GM18508 (cell line): Measurements from ENCODE around the gene NPFFR1.
"Not testable (repeated sequence)": the region's sequence is repeated elsewhere in the genome, so short reads cannot be mapped to it uniquely, and the experiment has no call there.

Source experiments
- ATAC-seq: cut with Tn5 transposase; IDR thresholded peaks from one replicate; pipeline ENCODE4 v1.9.1; 2021; ENCODE audit warnings: moderate number of reproducible peaks; ENCODE audit not compliant: insufficient read depth, unreplicated experiment

Gene NPFFR1

GRCh38 chr10:70260259-70260658, 23.5 kb downstream of the NPFFR1 start:
- ATAC-seq: no peak

- no peak for ATAC-seq
Observed at GRCh38 chr10:70258216-70258615, 25.6 kb downstream of the NPFFR1 start.

GRCh38 chr10:70257816-70258215, 26.0 kb downstream of the NPFFR1 start:
- ATAC-seq: not testable (repeated sequence)

GRCh38 chr10:70256463-70256862, 27.3 kb downstream of the NPFFR1 start:
- ATAC-seq: no peak

GRCh38 chr10:70255329-70256299, 28.2 kb downstream of the NPFFR1 start:
- no peak for ATAC-seq

GRCh38 chr10:70254778-70255328, 29.0 kb downstream of the NPFFR1 start:
- no peak for ATAC-seq

GRCh38 chr10:70253878-70254765, 29.7 kb downstream of the NPFFR1 start:
- no peak for ATAC-seq

GRCh38 chr10:70250961-70251680, 32.7 kb downstream of the NPFFR1 start:
- no peak for ATAC-seq

- no peak for ATAC-seq
Observed at GRCh38 chr10:70247360-70247759, 36.4 kb downstream of the NPFFR1 start.

GRCh38 chr10:70241081-70241480, 42.7 kb downstream of the NPFFR1 start:
- ATAC-seq: no peak

GRCh38 chr10:70239986-70240385, 43.8 kb downstream of the NPFFR1 start:
- not testable (repeated sequence) for ATAC-seq

GRCh38 chr10:70239077-70239976, 44.5 kb downstream of the NPFFR1 start:
- ATAC-seq: not testable (repeated sequence)

- ATAC-seq: not testable (repeated sequence)
Observed at GRCh38 chr10:70237958-70238536, 45.8 kb downstream of the NPFFR1 start.

GRCh38 chr10:70234668-70235447, 48.9 kb downstream of the NPFFR1 start:
- ATAC-seq: no peak

- ATAC-seq: no peak
Observed at GRCh38 chr10:70233939-70234300, 49.9 kb downstream of the NPFFR1 start.

GRCh38 chr10:70233109-70233938, 50.5 kb downstream of the NPFFR1 start, which contains the start of gene PPA1:
Gene PPA1 (minus strand): TSS chr10:70233429. CDS start chr10:70233327, 102 bp downstream.
- ATAC-seq: peak; percentile 50

GRCh38 chr10:70232859-70233108, 51.0 kb downstream of the NPFFR1 start:
- ATAC-seq: no peak
